GM12878 (cell line): ENCODE measurements around the gene ARHGAP30. TPM values are rescaled to one million over a fixed set of nuclear protein-coding genes. Genes with fewer than 3 reads are reported as not detected.
A peak's percentile ranks its signal among the peaks of the same experiment; 100 is the strongest.

Experiments
- BHLHE40 ChIP-seq, 2 experiments: fragments of 450-650 bp in 1 of 2; IDR thresholded peaks; 2 replicates each; pipeline ENCODE4 v1.6.1; 2011 to 2017; ENCODE audit warnings: low read depth in 2 of 2, borderline replicate concordance in 1 of 2, improper control_type of control experiment in 1 of 2, low read length in 1 of 2, mild to moderate bottlenecking in 1 of 2
- CBFB ChIP-seq: IDR thresholded peaks from 2 replicates; pipeline ENCODE4 v1.6.1; 2016; ENCODE audit warnings: antibody characterized with exemption, low read depth
- CEBPB ChIP-seq, 2 experiments: fragments of 150-350 bp in 1 of 2; IDR thresholded peaks; 2 replicates each; pipeline ENCODE4 v1.6.1; 2012 to 2014; ENCODE audit warnings: low read depth in 2 of 2, low read length in 2 of 2, borderline replicate concordance in 1 of 2, inconsistent platforms in 1 of 2
- CHD1 ChIP-seq: IDR thresholded peaks from 2 replicates; pipeline ENCODE4 v1.6.1; 2012; ENCODE audit warnings: low read depth, low read length, improper control_type of control experiment
- CHD4 ChIP-seq: fragments of 200-600 bp; sonication (generic); IDR thresholded peaks from 2 replicates; pipeline ENCODE4 v1.6.1; 2016; ENCODE audit warnings: mild to moderate bottlenecking
- EED ChIP-seq: sonication (generic); IDR thresholded peaks from 2 replicates; pipeline ENCODE4 v1.6.1; 2016; ENCODE audit warnings: antibody characterized with exemption, low read depth
- FOXK2 ChIP-seq: fragments of 450-650 bp; IDR thresholded peaks from 2 replicates; pipeline ENCODE4 v1.6.1; 2017; ENCODE audit warnings: mild to moderate bottlenecking, moderate library complexity
- HDGF ChIP-seq: fragments of 450-650 bp; IDR thresholded peaks from 2 replicates; pipeline ENCODE4 v1.6.1; 2016; ENCODE audit warnings: antibody characterized with exemption
- MEF2B ChIP-seq: fragments of 450-650 bp; IDR thresholded peaks from 2 replicates; pipeline ENCODE4 v1.6.1; 2018; ENCODE audit warnings: mild to moderate bottlenecking, moderate library complexity; ENCODE audit not compliant: partially characterized antibody, poor library complexity, severe bottlenecking
- MLLT1 ChIP-seq: fragments of 450-650 bp; IDR thresholded peaks from 2 replicates; pipeline ENCODE4 v1.6.1; 2016; ENCODE audit warnings: mild to moderate bottlenecking
- MTA3 ChIP-seq: IDR thresholded peaks from 2 replicates; pipeline ENCODE4 v1.6.1; 2012; ENCODE audit warnings: low read length, inconsistent platforms, borderline replicate concordance
- NBN ChIP-seq: fragments of 450-650 bp; IDR thresholded peaks from 2 replicates; pipeline ENCODE4 v1.6.1; 2016
- NFXL1 ChIP-seq: fragments of 450-650 bp; IDR thresholded peaks from 2 replicates; pipeline ENCODE4 v1.6.1; 2017; ENCODE audit warnings: antibody characterized with exemption, mild to moderate bottlenecking, borderline replicate concordance
- NKRF ChIP-seq: fragments of 450-650 bp; conservative IDR thresholded peaks from 2 replicates; pipeline ENCODE4 v1.6.1; 2017; ENCODE audit warnings: mild to moderate bottlenecking, moderate library complexity
- PKNOX1 ChIP-seq: fragments of 450-650 bp; IDR thresholded peaks from 2 replicates; pipeline ENCODE4 v1.6.1; 2016; ENCODE audit warnings: mild to moderate bottlenecking
- POLR2A ChIP-seq: IDR thresholded peaks from 2 replicates; pipeline ENCODE4 v1.6.1; 2011; ENCODE audit warnings: low read depth, mild to moderate bottlenecking, low read length
- POU2F2 ChIP-seq: IDR thresholded peaks from 3 replicates; pipeline ENCODE4 v1.6.1; 2011; ENCODE audit warnings: low read depth, mild to moderate bottlenecking, low read length, borderline replicate concordance
- RB1 ChIP-seq: fragments of 450-650 bp; formaldehyde crosslinking; IDR thresholded peaks from 2 replicates; pipeline ENCODE4 v1.6.1; 2017; ENCODE audit warnings: mild to moderate bottlenecking, borderline replicate concordance
- SMAD1 ChIP-seq: fragments of 450-650 bp; IDR thresholded peaks from 2 replicates; pipeline ENCODE4 v1.6.1; 2018; ENCODE audit warnings: mild to moderate bottlenecking, low read depth; ENCODE audit not compliant: partially characterized antibody
- SMAD5 ChIP-seq: IDR thresholded peaks from 2 replicates; pipeline ENCODE4 v1.6.1; 2016; ENCODE audit warnings: antibody characterized with exemption, low read depth
- SMARCA5 ChIP-seq: fragments of 450-650 bp; IDR thresholded peaks from 2 replicates; pipeline ENCODE4 v1.6.1; 2017; ENCODE audit warnings: mild to moderate bottlenecking
- SREBF2 ChIP-seq: IDR thresholded peaks from 2 replicates; pipeline ENCODE4 v1.6.1; 2012; ENCODE audit warnings: mild to moderate bottlenecking, low read length
- TAF1 ChIP-seq: IDR thresholded peaks from 2 replicates; pipeline ENCODE4 v1.6.1; 2011; ENCODE audit warnings: mild to moderate bottlenecking, low read depth, low read length, borderline replicate concordance
- ZBED1 ChIP-seq: IDR thresholded peaks from 2 replicates; pipeline ENCODE4 v1.6.1; 2016; ENCODE audit warnings: borderline replicate concordance
- ZZZ3 ChIP-seq: IDR thresholded peaks from 2 replicates; pipeline ENCODE4 v1.6.1; 2011; ENCODE audit warnings: low read depth; ENCODE audit not compliant: control insufficient read depth, insufficient read length
- polyA plus RNA-seq, 11 experiments: library from polyadenylated mRNA; depleted of rRNA in 4 of 11; unstranded in 6 of 11; stranded (reverse) in 5 of 11; fragments of >200 nt; fragmentation: Nextera tagmentation in 4 of 11; fragmentation: Illumina TruSeq in 1 of 11; extraction: Ambion mirVana in 4 of 11; extraction: Trizol in 1 of 11; gene quantifications; 1 replicate in 1 of 11; 2 replicates in 10 of 11; pipeline versions ENCODE4 v1.2.1 to v1.2.3, GENCODE V29; 2011 to 2016; ENCODE audit warnings: inconsistent platforms in 2 of 11, missing spikeins in 2 of 11, low read depth in 1 of 11
- total RNA-seq, 4 experiments: library from RNA; depleted of rRNA in 3 of 4; stranded (reverse); fragments of >200 nt in 3 of 4; fragmentation: Illumina TruSeq in 1 of 4; extraction: Trizol in 1 of 4; gene quantifications; 2 replicates each; pipeline versions ENCODE4 v1.2.1 to v1.2.3, GENCODE V29; 2013 to 2021
- TF ChIP-seq, protein P1 (sequence below): IDR thresholded peaks from 2 replicates; pipeline ENCODE4 v1.6.1; 2011; ENCODE audit warnings: borderline replicate concordance, low read depth, mild to moderate bottlenecking, moderate library complexity, low read length; ENCODE audit not compliant: insufficient read depth, poor library complexity, severe bottlenecking
- TF ChIP-seq, protein P2 (sequence below): IDR thresholded peaks from 2 replicates; pipeline ENCODE4 v1.6.1; 2012; ENCODE audit warnings: low read depth, low read length, improper control_type of control experiment

Gene ARHGAP30
- total and polyA plus RNA-seq, 10 of the 15 experiments (the other 5 are each of a cell fraction or from before 2014, with no cell fraction given): 12.9 to 143 (median 76.3) TPM

- TF ChIP-seq, protein P1, sequence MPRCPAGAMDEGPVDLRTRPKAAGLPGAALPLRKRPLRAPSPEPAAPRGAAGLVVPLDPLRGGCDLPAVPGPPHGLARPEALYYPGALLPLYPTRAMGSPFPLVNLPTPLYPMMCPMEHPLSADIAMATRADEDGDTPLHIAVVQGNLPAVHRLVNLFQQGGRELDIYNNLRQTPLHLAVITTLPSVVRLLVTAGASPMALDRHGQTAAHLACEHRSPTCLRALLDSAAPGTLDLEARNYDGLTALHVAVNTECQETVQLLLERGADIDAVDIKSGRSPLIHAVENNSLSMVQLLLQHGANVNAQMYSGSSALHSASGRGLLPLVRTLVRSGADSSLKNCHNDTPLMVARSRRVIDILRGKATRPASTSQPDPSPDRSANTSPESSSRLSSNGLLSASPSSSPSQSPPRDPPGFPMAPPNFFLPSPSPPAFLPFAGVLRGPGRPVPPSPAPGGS: no peak
- TF ChIP-seq NBN (peak; percentile 54; the same call in 1 of the 2 replicates), PKNOX1 (no peak), CBFB (peak; percentile 15; the same call in 1 of the 2 replicates), BHLHE40 (IDR thresholded peaks at IDR 0.05; ENCODE audit: borderline replicate concordance in 1 of 2, low read depth in 2 of 2, low read length in 1 of 2) (peak in 1 of 2 experiments; percentile 34; a peak in 1 of 4 replicates), MLLT1 (peak; percentile 55), MTA3 (no peak), SMAD5 (no peak), CHD4 (no peak), HDGF (no peak), NFXL1 (no peak), TAF1 (peak; percentile 72), ZZZ3 (no peak), RB1 (no peak), SREBF2 (no peak), NKRF (peak; percentile 49), POLR2A (peak; percentile 81), MEF2B (no peak), SMAD1 (no peak), CHD1 (no peak), POU2F2 (0 out of 3 replicates have a peak, but pooled peaks have one; percentile 9), EED (no peak), ZBED1 (peak; percentile 84), CEBPB (IDR thresholded peaks at IDR 0.05; ENCODE audit: borderline replicate concordance in 1 of 2, low read depth in 2 of 2, low read length in 2 of 2) (no peak), SMARCA5 (peak; percentile 69; the same call in 1 of the 2 replicates), FOXK2 (no peak)
- TF ChIP-seq, protein P2, sequence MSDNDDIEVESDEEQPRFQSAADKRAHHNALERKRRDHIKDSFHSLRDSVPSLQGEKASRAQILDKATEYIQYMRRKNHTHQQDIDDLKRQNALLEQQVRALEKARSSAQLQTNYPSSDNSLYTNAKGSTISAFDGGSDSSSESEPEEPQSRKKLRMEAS: no peak
Observed at GRCh38 chr1:161020509-161021164, 49.1 kb downstream of the ARHGAP30 start, which contains the start of gene F11R (continued).
